Measurements from ENCODE around the gene GJB3.

Gene GJB3

DNA sequence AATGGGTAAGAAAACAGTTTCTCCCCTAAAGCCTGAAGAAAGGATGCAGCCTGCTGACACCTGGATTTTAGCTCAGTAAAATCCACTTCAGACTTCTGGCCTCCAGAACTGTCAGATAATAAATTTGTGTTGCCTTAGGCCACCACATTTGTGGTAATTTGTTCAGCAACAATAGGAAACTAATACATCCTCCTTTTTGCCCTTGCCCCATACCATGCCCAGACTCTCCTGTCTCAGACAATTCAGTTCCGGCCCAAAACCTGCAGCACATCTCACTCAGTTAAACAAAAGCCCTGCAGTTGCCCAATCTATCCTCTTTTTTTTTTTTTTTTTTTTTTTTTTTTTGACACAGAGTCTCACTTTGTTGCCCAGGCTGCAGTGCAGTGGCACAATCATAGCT is 52.7 kb downstream of the GJB3 start:
- ChIA-PET POLR2A (ENCODE audit: low non-redundant PET) (no interaction called here), CTCF (interaction anchor here (1.0 kb wide), 1 partner anchor 19 kb away, joined by 4 read pairs; no protein-coding TSS in a partner anchor)
- no peak for DNase-seq (ENCODE audit: low spot score)
- no peak overlapping the region for H3K27ac ChIP-seq
- TF ChIP-seq, protein P1, sequence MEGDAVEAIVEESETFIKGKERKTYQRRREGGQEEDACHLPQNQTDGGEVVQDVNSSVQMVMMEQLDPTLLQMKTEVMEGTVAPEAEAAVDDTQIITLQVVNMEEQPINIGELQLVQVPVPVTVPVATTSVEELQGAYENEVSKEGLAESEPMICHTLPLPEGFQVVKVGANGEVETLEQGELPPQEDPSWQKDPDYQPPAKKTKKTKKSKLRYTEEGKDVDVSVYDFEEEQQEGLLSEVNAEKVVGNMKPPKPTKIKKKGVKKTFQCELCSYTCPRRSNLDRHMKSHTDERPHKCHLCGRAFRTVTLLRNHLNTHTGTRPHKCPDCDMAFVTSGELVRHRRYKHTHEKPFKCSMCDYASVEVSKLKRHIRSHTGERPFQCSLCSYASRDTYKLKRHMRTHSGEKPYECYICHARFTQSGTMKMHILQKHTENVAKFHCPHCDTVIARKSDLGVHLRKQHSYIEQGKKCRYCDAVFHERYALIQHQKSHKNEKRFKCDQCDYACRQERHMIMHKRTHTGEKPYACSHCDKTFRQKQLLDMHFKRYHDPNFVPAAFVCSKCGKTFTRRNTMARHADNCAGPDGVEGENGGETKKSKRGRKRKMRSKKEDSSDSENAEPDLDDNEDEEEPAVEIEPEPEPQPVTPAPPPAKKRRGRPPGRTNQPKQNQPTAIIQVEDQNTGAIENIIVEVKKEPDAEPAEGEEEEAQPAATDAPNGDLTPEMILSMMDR (conservative IDR thresholded peaks at IDR 0.05; ENCODE audit: low read depth), result no peak

Measured in RWPE1 (cell line).